D721Med (cell line): ENCODE measurements around the gene COA1.

ENCODE experiments used
- DNase-seq: peaks from one replicate; pipeline ENCODE4 v3.0.0; 2011; ENCODE audit warnings: low spot score; ENCODE audit not compliant: insufficient read length
- FAIRE-seq: peaks from 2 replicates; lab custom pipeline; 2011; peaks lifted over from hg19 to GRCh38; lab: Jason Lieb, UNC
- CTCF ChIP-seq: IDR thresholded peaks from 2 replicates; pipeline ENCODE4 v1.5.1; 2012; ENCODE audit warnings: mild to moderate bottlenecking, control low read depth; ENCODE audit not compliant: insufficient read depth; ENCODE audit errors: missing control alignments

Gene COA1

GRCh38 chr7:43750016-43750887, 20.9 kb upstream of the COA1 start:
- DNase-seq: no peak
- no peak for TF ChIP-seq CTCF
- FAIRE-seq: no peak

- no peak for FAIRE-seq
- DNase-seq: no peak
- TF ChIP-seq CTCF: no peak
Observed at GRCh38 chr7:43749383-43749940, 20.1 kb upstream of the COA1 start.

- DNase-seq: no peak
- FAIRE-seq: no peak
- TF ChIP-seq CTCF: no peak
Observed at GRCh38 chr7:43747328-43748105, 18.2 kb upstream of the COA1 start.

GRCh38 chr7:43742692-43743091, 13.4 kb upstream of the COA1 start:
- DNase-seq: no peak
- no peak for TF ChIP-seq CTCF
- FAIRE-seq: no peak

- DNase-seq: no peak
- FAIRE-seq: no peak
- no peak for TF ChIP-seq CTCF
Observed at GRCh38 chr7:43737467-43738127, 8.3 kb upstream of the COA1 start.

- FAIRE-seq (no peak), DNase-seq (no peak)
- no peak for TF ChIP-seq CTCF
Observed at GRCh38 chr7:43735802-43736603, 6.7 kb upstream of the COA1 start.
